ENCODE data around the gene FURIN. TPM values are rescaled to one million over a fixed set of nuclear protein-coding genes. Genes with fewer than 3 reads are reported as not detected.

Gene FURIN
- polyA plus RNA-seq, 2 of the 4 experiments (the other 2 are of a cell fraction) = 16.8 to 33.3 TPM

GRCh38 chr15:90838139-90838538 is 30.2 kb upstream of the FURIN start:
- DNase-seq (ENCODE audit: low read depth in 1 of 2, low spot score in 1 of 2) = no peak
- Histone ChIP-seq H3K9me3 (no peaks in the 10 kb centered on the region), H3K4me2 (no peak overlapping the region), H3K27ac (no peak overlapping the region), H3K4me1 (peaks cover 10% of the 10 kb centered on the region), H3K4me3 (no peak overlapping the region)
- POLR2A ChIA-PET = no interaction called here
- FAIRE-seq = no peak
- ATAC-seq = no peak
- CTCF ChIA-PET = interaction anchor here (1.0 to 1.6 kb wide), 3 partner anchors 19 to 121 kb away, joined by 3 to 8 read pairs (median 4); partner anchors contain the start of gene BLM
- TF ChIP-seq EP300 (IDR thresholded peaks at IDR 0.05) (no peak), JUNB (IDR thresholded peaks at IDR 0.05) (no peak), CHD2 (IDR thresholded peaks at IDR 0.05; ENCODE audit: low read length, partially characterized antibody) (no peak), EHMT2 (IDR thresholded peaks at IDR 0.05; ENCODE audit: low read depth) (no peak), MYC (IDR thresholded peaks at IDR 0.05; ENCODE audit: borderline replicate concordance, low read length) (no peak), RFX5 (IDR thresholded peaks at IDR 0.05) (no peak), HEYL (CRISPR knock-in tag; IDR thresholded peaks at IDR 0.05) (no peak), BHLHE40 (IDR thresholded peaks at IDR 0.05; ENCODE audit: low read depth, low read length) (no peak), RARB (CRISPR knock-in tag; IDR thresholded peaks at IDR 0.05) (no peak), TP53 (CRISPR knock-in tag; IDR thresholded peaks at IDR 0.05) (no peak), ESRRA (IDR thresholded peaks at IDR 0.05; ENCODE audit: borderline replicate concordance, low read length) (no peak), CHD4 (IDR thresholded peaks at IDR 0.05; ENCODE audit: borderline replicate concordance) (no peak)
- 92% methylated on average over 15 of the region's 15 CpGs for WGBS (ENCODE audit: missing lambda C conversion rate)

DNA sequence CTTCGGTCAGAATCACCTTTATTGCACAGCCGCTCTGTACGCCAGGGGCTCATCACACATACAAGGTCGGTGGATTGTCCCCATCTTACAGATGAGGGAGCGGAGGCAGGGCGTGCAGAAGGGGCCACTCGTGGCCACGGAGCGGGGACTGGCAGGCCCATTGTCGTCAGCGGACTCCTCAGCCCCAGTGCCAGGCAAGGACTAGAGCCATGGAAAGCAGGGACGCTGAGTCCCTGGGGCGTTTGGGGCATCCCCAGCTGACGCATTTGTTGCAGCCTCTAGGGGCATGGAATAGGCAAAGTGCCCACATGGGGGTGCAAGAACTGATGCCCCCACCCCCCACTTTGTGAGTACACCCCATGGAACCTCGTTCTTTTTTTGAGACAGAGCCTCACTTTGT is 29.8 kb upstream of the FURIN start:
- Histone ChIP-seq H3K9me3 (no peaks in the 10 kb centered on the region), H3K27ac (no peak overlapping the region), H3K4me2 (no peak overlapping the region), H3K4me3 (no peak overlapping the region), H3K4me1 (peaks cover 10% of the 10 kb centered on the region)
- no peak for DNase-seq (ENCODE audit: low read depth in 1 of 2, low spot score in 1 of 2)
- TF ChIP-seq FOXS1 (CRISPR knock-in tag; IDR thresholded peaks at IDR 0.05) (no peak), EP300 (IDR thresholded peaks at IDR 0.05) (no peak), RCOR1 (IDR thresholded peaks at IDR 0.05; ENCODE audit: low read depth, low read length) (no peak), ZNF302 (CRISPR knock-in tag; IDR thresholded peaks at IDR 0.05) (no peak), RARB (CRISPR knock-in tag; IDR thresholded peaks at IDR 0.05) (no peak), FOSB (CRISPR knock-in tag; IDR thresholded peaks at IDR 0.05) (no peak), HOXB13 (CRISPR knock-in tag; IDR thresholded peaks at IDR 0.05; ENCODE audit: low read depth) (no peak), EHF (CRISPR knock-in tag; IDR thresholded peaks at IDR 0.05) (no peak)
- TF ChIP-seq, protein P1, sequence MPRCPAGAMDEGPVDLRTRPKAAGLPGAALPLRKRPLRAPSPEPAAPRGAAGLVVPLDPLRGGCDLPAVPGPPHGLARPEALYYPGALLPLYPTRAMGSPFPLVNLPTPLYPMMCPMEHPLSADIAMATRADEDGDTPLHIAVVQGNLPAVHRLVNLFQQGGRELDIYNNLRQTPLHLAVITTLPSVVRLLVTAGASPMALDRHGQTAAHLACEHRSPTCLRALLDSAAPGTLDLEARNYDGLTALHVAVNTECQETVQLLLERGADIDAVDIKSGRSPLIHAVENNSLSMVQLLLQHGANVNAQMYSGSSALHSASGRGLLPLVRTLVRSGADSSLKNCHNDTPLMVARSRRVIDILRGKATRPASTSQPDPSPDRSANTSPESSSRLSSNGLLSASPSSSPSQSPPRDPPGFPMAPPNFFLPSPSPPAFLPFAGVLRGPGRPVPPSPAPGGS (IDR thresholded peaks at IDR 0.05) = no peak
- TF ChIP-seq, protein P2, sequence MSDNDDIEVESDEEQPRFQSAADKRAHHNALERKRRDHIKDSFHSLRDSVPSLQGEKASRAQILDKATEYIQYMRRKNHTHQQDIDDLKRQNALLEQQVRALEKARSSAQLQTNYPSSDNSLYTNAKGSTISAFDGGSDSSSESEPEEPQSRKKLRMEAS (IDR thresholded peaks at IDR 0.05) = no peak
- ChIA-PET CTCF (interaction anchor here (1.0 to 1.6 kb wide), 3 partner anchors 20 to 47 kb away, joined by 3 to 8 read pairs (median 3); no protein-coding TSS in a partner anchor), POLR2A (no interaction called here)
- 86% methylated on average over 15 of the region's 15 CpGs for WGBS (ENCODE audit: missing lambda C conversion rate)
- no peak for FAIRE-seq
- no peak for ATAC-seq

- ChIA-PET POLR2A (no interaction called here), CTCF (interaction anchor here (0.6 to 5.5 kb wide), 7 partner anchors 22 to 979 kb away, joined by 3 to 29 read pairs (median 3); partner anchors contain the start of gene FES)
- no peak for TF ChIP-seq JUN (IDR thresholded peaks at IDR 0.05)
- TF ChIP-seq POLR2A (IDR thresholded peaks at IDR 0.05; ENCODE audit: low read length) = no peak
- TF ChIP-seq PHF8 (IDR thresholded peaks at IDR 0.05; ENCODE audit: borderline replicate concordance, low read depth) = no peak
- TF ChIP-seq, protein P3, sequence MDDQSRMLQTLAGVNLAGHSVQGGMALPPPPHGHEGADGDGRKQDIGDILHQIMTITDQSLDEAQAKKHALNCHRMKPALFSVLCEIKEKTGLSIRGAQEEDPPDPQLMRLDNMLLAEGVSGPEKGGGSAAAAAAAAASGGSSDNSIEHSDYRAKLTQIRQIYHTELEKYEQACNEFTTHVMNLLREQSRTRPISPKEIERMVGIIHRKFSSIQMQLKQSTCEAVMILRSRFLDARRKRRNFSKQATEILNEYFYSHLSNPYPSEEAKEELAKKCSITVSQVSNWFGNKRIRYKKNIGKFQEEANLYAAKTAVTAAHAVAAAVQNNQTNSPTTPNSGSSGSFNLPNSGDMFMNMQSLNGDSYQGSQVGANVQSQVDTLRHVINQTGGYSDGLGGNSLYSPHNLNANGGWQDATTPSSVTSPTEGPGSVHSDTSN (IDR thresholded peaks at IDR 0.05) = no peak
- no peak for TF ChIP-seq EP300 (IDR thresholded peaks at IDR 0.05)
- TF ChIP-seq CHD4 (IDR thresholded peaks at IDR 0.05; ENCODE audit: borderline replicate concordance) = no peak
- TF ChIP-seq SMC3 (IDR thresholded peaks at IDR 0.05) = no peak
- peak; percentile 21 to 39; a peak in 3 of 6 replicates for ATAC-seq
- H3K4me1 ChIP-seq = peaks cover 10% of the 10 kb centered on the region
- H3K27ac ChIP-seq = no peak overlapping the region
- no peak overlapping the region for H3K4me3 ChIP-seq
- no peak overlapping the region for H3K4me2 ChIP-seq
- no peak for DNase-seq (ENCODE audit: low read depth in 1 of 2, low spot score in 1 of 2)
- no peak for FAIRE-seq
- 77% methylated on average over 19 of the region's 19 CpGs for WGBS (ENCODE audit: missing lambda C conversion rate)
- H3K9me3 ChIP-seq = no peaks in the 10 kb centered on the region
Observed at GRCh38 chr15:90839187-90840071, 29.0 kb upstream of the FURIN start.
